ENCODE data around the gene SLC12A5. TPM values are rescaled to one million over a fixed set of nuclear protein-coding genes. Genes with fewer than 3 reads are reported as not detected.

The SLC12A5 gene
- total and polyA plus RNA-seq, 9 of the 15 experiments (the other 6 are each of a cell fraction or from before 2014, with no cell fraction given), result 0.36 to 7.5 (median 2.1) TPM

GRCh38 chr20:46065691-46066090 is 36.7 kb downstream of the SLC12A5 start:
- DNase-seq (ENCODE audit: extremely low read depth in 1 of 4, low spot score in 3 of 4) (no peak), ATAC-seq (no peak), FAIRE-seq (no peak)
- WGBS (ENCODE audit: insufficient coverage, low coverage, missing lambda C conversion rate), result 87% methylated on average over 3 of the region's 3 CpGs
- Histone ChIP-seq H3K4me1 (replicated peaks in 1 of 2; ENCODE audit: control insufficient read depth in 2 of 2, insufficient read depth in 2 of 2, low read length in 2 of 2) (no peaks in the 10 kb centered on the region; a peak in 1 of 5 replicates), H4K20me1 (replicated peaks; ENCODE audit: control insufficient read depth, insufficient read depth, low read length) (no peaks in the 10 kb centered on the region), H3K9me1 (ENCODE audit: control insufficient read depth, insufficient read depth, low read length) (no peaks in the 10 kb centered on the region), H3K27ac (ENCODE audit: extremely low read depth, low read depth, low read length) (no peak overlapping the region), H3K79me2 (ENCODE audit: control insufficient read depth, insufficient read depth, low read length) (no peaks in the 10 kb centered on the region), H3K9me3 (replicated peaks; ENCODE audit: control insufficient read depth, insufficient read depth, low read depth, low read length) (no peaks in the 10 kb centered on the region), H3K27me3 (ENCODE audit: control insufficient read depth in 2 of 2, insufficient read depth in 2 of 2, low read length in 2 of 2) (no peaks in the 10 kb centered on the region), H3K4me3 (no peak overlapping the region), H3K36me3 (ENCODE audit: control insufficient read depth, insufficient read depth, low read length) (peaks cover 91% of the 10 kb centered on the region), H3K9ac (ENCODE audit: insufficient read depth in 1 of 2, low read depth in 2 of 2, low read length in 2 of 2) (no peak overlapping the region), H2AFZ (ENCODE audit: low read depth, low read length) (no peak overlapping the region), H3K4me2 (ENCODE audit: insufficient read depth, low read length) (no peak overlapping the region)
- intact Hi-C loops (cut with micrococcal nuclease) (no loop called here), in situ Hi-C loops (cut with MboI) (no loop called here)
- BruUV-seq (replicated peaks), result no TSS peak
- TF ChIP-seq ZNF316 (IDR thresholded peaks at IDR 0.05), result peak; percentile 21; the same call in 1 of the 2 replicates
- no peak for TF ChIP-seq ZBTB43 (CRISPR knock-in tag; IDR thresholded peaks at IDR 0.05)
- POLR2A ChIA-PET, result interaction anchor here (1.2 to 1.4 kb wide), 5 partner anchors 10 to 36 kb away, joined by 3 to 6 read pairs (median 4); no protein-coding TSS in a partner anchor
- CTCF ChIA-PET (ENCODE audit: low intra/inter-chr PET ratio), result no interaction called here

- FAIRE-seq, result no peak
- Histone ChIP-seq H3K9me1 (ENCODE audit: control insufficient read depth, insufficient read depth, low read length) (no peaks in the 10 kb centered on the region), H3K9me3 (replicated peaks; ENCODE audit: control insufficient read depth, insufficient read depth, low read depth, low read length) (no peaks in the 10 kb centered on the region), H3K4me2 (ENCODE audit: insufficient read depth, low read length) (no peak overlapping the region), H3K27ac (ENCODE audit: extremely low read depth, low read depth, low read length) (no peak overlapping the region), H2AFZ (ENCODE audit: low read depth, low read length) (no peak overlapping the region), H3K27me3 (ENCODE audit: control insufficient read depth in 2 of 2, insufficient read depth in 2 of 2, low read length in 2 of 2) (no peaks in the 10 kb centered on the region), H3K9ac (ENCODE audit: insufficient read depth in 1 of 2, low read depth in 2 of 2, low read length in 2 of 2) (no peak overlapping the region), H4K20me1 (replicated peaks; ENCODE audit: control insufficient read depth, insufficient read depth, low read length) (no peaks in the 10 kb centered on the region), H3K79me2 (ENCODE audit: control insufficient read depth, insufficient read depth, low read length) (no peaks in the 10 kb centered on the region), H3K36me3 (ENCODE audit: control insufficient read depth, insufficient read depth, low read length) (peaks cover 51% of the 10 kb centered on the region; the same call in 2 of the 3 replicates), H3K4me1 (replicated peaks in 1 of 2; ENCODE audit: control insufficient read depth in 2 of 2, insufficient read depth in 2 of 2, low read length in 2 of 2) (no peaks in the 10 kb centered on the region), H3K4me3 (no peak overlapping the region)
- DNase-seq (ENCODE audit: extremely low read depth in 1 of 4, low spot score in 3 of 4), result no peak
- intact Hi-C loops (cut with micrococcal nuclease) (no loop called here), in situ Hi-C loops (cut with MboI) (no loop called here)
- POLR2A ChIA-PET, result no interaction called here
- WGBS (ENCODE audit: insufficient coverage, low coverage, missing lambda C conversion rate), result 90% methylated on average over 20 of the region's 20 CpGs
- TF ChIP-seq C11orf30 (IDR thresholded peaks at IDR 0.05; ENCODE audit: low read depth) (peak; percentile 9; the same call in 1 of the 2 replicates), ZNF316 (IDR thresholded peaks at IDR 0.05) (peak; percentile 47; the same call in 1 of the 2 replicates), NR0B1 (IDR thresholded peaks at IDR 0.05; ENCODE audit: partially characterized antibody) (no peak), NFE2 (IDR thresholded peaks at IDR 0.05; ENCODE audit: low read depth) (peak; percentile 12; the same call in 1 of the 2 replicates), MAFG (tag; conservative IDR thresholded peaks at IDR 0.05) (peak; percentile 66)
- no peak for ATAC-seq
- CTCF ChIA-PET (ENCODE audit: low intra/inter-chr PET ratio), result no interaction called here
- BruUV-seq (replicated peaks), result no TSS peak
Measured at GRCh38 chr20:46070215-46070900, 41.3 kb downstream of the SLC12A5 start.

All from K562 (cell line).